CD8-positive, alpha-beta memory T cell (primary cell): ENCODE measurements around the gene SOBP. TPM values are rescaled to one million over a fixed set of nuclear protein-coding genes. Genes with fewer than 3 reads are reported as not detected.

Experiments
- CTCF ChIA-PET: fragments of 350-600 bp; sonication (Branson Sonifier 250); formaldehyde crosslinking; loops from one replicate; lab custom pipeline; 2021; ENCODE audit warnings: antibody characterized with exemption; lab: Charles Lee
- POLR2A ChIA-PET: fragments of 350-600 bp; sonication (Branson Sonifier 250); formaldehyde crosslinking; loops from one replicate; lab custom pipeline; 2021; ENCODE audit warnings: antibody characterized with exemption; lab: Charles Lee
- DNase-seq, 5 donors: peaks; one replicate each; pipeline versions ENCODE4 v3.0.0 to v3.0.0-alpha.2; 2020 to 2022; ENCODE audit warnings: mixed read lengths in 1 of 5
- H3K27ac ChIP-seq: one replicate; pipeline ENCODE4 v1.7.0; 2013; ENCODE audit warnings: low read depth, mild to moderate bottlenecking, low read length, moderate library complexity
- H3K27me3 ChIP-seq: 2 replicates; pipeline ENCODE4 v1.7.0; 2013; ENCODE audit warnings: low read length, mild to moderate bottlenecking; ENCODE audit not compliant: insufficient read depth, poor library complexity, severe bottlenecking
- H3K36me3 ChIP-seq: 2 replicates; pipeline ENCODE4 v1.7.0; 2013; ENCODE audit warnings: mild to moderate bottlenecking, low read length, moderate library complexity; ENCODE audit not compliant: insufficient read depth
- H3K4me1 ChIP-seq: 2 replicates; pipeline ENCODE4 v1.7.0; 2013; ENCODE audit warnings: mild to moderate bottlenecking, low read length, moderate library complexity; ENCODE audit not compliant: insufficient read depth
- H3K4me3 ChIP-seq: 2 replicates; pipeline ENCODE4 v1.7.0; 2013; ENCODE audit warnings: mild to moderate bottlenecking, low read length
- H3K9me3 ChIP-seq: 2 replicates; pipeline ENCODE4 v1.7.0; 2013; ENCODE audit warnings: mild to moderate bottlenecking, low read length
- H3K27ac Mint-ChIP-seq, 8 donors: one replicate each; pipeline ENCODE4 v1.8.0; 2020 to 2021; ENCODE audit warnings: mixed read lengths in 8 of 8, mild to moderate bottlenecking in 6 of 8, inconsistent platforms in 3 of 8, moderate library complexity in 3 of 8
- H3K27me3 Mint-ChIP-seq, 2 donors: one replicate each; pipeline ENCODE4 v1.8.0; 2020 to 2021; ENCODE audit warnings: mixed read lengths in 2 of 2, mild to moderate bottlenecking in 1 of 2, moderate library complexity in 1 of 2
- H3K36me3 Mint-ChIP-seq, 3 donors: one replicate each; pipeline ENCODE4 v1.8.0; 2020 to 2021; ENCODE audit warnings: mixed read lengths in 3 of 3, inconsistent platforms in 1 of 3, mild to moderate bottlenecking in 1 of 3
- H3K4me1 Mint-ChIP-seq, 3 donors: one replicate each; pipeline ENCODE4 v1.8.0; 2020 to 2021; ENCODE audit warnings: mixed read lengths in 3 of 3, inconsistent platforms in 1 of 3, mild to moderate bottlenecking in 1 of 3
- H3K4me3 Mint-ChIP-seq, 7 donors: one replicate each; pipeline ENCODE4 v1.8.0; 2020 to 2021; ENCODE audit warnings: mixed read lengths in 7 of 7, mild to moderate bottlenecking in 6 of 7, moderate library complexity in 4 of 7, inconsistent platforms in 2 of 7
- H3K9me3 Mint-ChIP-seq, 5 donors: one replicate each; pipeline ENCODE4 v1.8.0; 2020 to 2022; ENCODE audit warnings: mixed read lengths in 5 of 5, mild to moderate bottlenecking in 3 of 5, moderate library complexity in 2 of 5, inconsistent platforms in 1 of 5
- polyA plus RNA-seq: library from polyadenylated mRNA; unstranded; fragments of 300-500 nt; fragmentation: Illumina TruSeq; gene quantifications from one replicate; pipeline ENCODE4 v1.2.3, GENCODE V29; 2021
- total RNA-seq, 2 experiments: library from RNA; stranded (reverse); gene quantifications; one replicate each; pipeline ENCODE4 v1.2.3, GENCODE V29; 2021

SOBP gene
- total and polyA plus RNA-seq, 3 experiments from 2014 or later, result 0.30 to 1.0 (median 0.79) TPM

DNA sequence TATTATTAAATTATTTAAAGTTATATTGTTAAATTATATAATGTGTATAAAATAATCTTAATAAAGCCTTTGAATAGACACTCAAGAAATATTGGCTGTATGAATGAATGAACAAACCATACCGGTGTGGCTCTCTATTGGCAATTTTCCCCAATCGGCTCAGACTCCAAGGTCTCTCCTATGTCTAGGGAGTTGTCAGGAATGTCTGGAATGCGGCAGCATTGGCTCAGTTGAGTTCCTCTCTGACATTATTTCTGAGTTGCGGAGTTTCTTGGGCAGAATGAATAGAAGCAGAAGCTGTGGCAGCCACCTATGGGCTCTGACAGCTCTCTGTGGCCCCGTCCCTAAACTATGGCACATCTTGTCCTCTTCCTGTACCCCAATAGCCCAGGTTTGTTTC, 111.0 kb downstream of the SOBP start:
- ChIA-PET CTCF (interaction anchor here (1.0 kb wide), 1 partner anchor 283 kb away, joined by 3 read pairs; no protein-coding TSS in a partner anchor), POLR2A (no interaction called here)
- Histone ChIP-seq H3K36me3 (no peaks in the 10 kb centered on the region), H3K4me3 (no peak overlapping the region), H3K27me3 (no peaks in the 10 kb centered on the region), H3K4me1 (no peaks in the 10 kb centered on the region), H3K9me3 (no peaks in the 10 kb centered on the region), H3K27ac (no peak overlapping the region)
- H3K27me3 Mint-ChIP-seq, result peaks cover 3 to 21% of the 10 kb centered on the region in 2 donors
- no peak for DNase-seq
- H3K4me3 Mint-ChIP-seq, result no peak overlapping the region
- no peak overlapping the region for H3K27ac Mint-ChIP-seq
- no peaks in the 10 kb centered on the region for H3K4me1 Mint-ChIP-seq
- H3K9me3 Mint-ChIP-seq, result no peaks in the 10 kb centered on the region
- H3K36me3 Mint-ChIP-seq, result peaks cover 0 to 2% (median 0%) of the 10 kb centered on the region in 3 donors

DNA sequence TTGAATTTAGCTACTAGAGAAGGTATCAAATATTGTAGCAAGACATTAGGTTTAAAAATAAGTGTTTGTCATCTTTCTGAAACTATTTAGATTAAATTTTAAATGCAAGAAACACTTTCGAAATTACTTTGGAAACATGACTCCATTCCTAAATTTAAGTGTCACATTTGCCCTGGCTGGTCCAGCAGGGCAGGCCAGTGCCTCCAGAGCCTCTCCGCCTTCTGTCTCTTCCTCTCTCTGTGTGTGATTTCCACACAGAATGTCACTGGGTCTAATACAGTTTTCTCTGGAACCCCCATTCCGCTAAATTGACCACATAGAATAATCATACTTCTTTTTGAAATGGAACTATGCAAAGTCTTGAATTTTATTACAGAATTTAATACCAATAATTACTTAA, 111.5 kb downstream of the SOBP start:
- H3K4me1 ChIP-seq, result no peaks in the 10 kb centered on the region
- Mint-ChIP-seq H3K4me3 (no peak overlapping the region), H3K9me3 (no peaks in the 10 kb centered on the region), H3K36me3 (peaks cover 0 to 2% (median 0%) of the 10 kb centered on the region in 3 donors), H3K27me3 (peaks cover 3 to 21% of the 10 kb centered on the region in 2 donors), H3K27ac (no peak overlapping the region), H3K4me1 (no peaks in the 10 kb centered on the region)
- H3K27me3 ChIP-seq, result no peaks in the 10 kb centered on the region
- H3K9me3 ChIP-seq, result no peaks in the 10 kb centered on the region
- CTCF ChIA-PET, result no interaction called here
- no peak for DNase-seq
- H3K36me3 ChIP-seq, result no peaks in the 10 kb centered on the region
- H3K4me3 ChIP-seq, result no peak overlapping the region
- H3K27ac ChIP-seq, result no peak overlapping the region
- POLR2A ChIA-PET, result no interaction called here

DNA sequence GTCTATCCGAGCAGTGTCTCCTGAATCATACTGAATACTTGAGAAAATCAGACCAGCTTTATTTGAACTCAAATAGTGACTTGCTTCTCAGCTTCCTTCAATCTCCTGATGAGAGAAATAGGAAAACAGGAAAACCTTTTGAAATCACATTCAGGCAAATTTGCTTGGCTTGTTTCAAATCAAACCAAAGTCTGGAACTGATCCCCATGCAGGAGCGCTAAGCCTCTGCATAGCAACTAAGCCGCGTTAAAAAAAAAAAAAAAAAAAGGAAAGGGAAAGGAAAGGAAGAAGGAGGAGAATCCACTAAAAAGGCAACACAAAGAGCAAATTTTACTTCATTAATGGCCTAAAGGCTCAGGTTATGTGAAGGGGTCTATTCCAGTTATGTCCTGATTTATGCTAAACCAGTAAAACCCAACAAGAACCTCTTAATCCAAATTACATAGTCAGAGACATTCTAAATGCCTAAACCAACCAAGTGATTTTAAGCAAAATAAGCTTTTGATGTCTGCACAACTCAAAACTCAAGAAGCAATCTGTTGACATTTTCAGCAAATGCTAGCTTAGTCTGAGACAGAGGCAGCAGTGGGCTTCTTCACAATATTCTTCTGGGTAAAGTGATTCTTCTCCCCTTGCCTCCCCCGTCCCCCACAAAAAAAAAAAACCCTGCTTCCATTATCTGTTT, 112.5 kb downstream of the SOBP start:
- no peak overlapping the region for H3K4me3 Mint-ChIP-seq
- H3K27me3 ChIP-seq, result no peaks in the 10 kb centered on the region
- H3K4me1 Mint-ChIP-seq, result no peaks in the 10 kb centered on the region
- H3K27ac Mint-ChIP-seq, result no peak overlapping the region
- H3K36me3 ChIP-seq, result no peaks in the 10 kb centered on the region
- DNase-seq, result no peak
- H3K27me3 Mint-ChIP-seq, result peaks cover 3 to 23% of the 10 kb centered on the region in 2 donors
- ChIA-PET CTCF (no interaction called here), POLR2A (no interaction called here)
- H3K9me3 Mint-ChIP-seq, result no peaks in the 10 kb centered on the region
- H3K36me3 Mint-ChIP-seq, result peaks cover 0 to 2% (median 0%) of the 10 kb centered on the region in 3 donors
- H3K4me1 ChIP-seq, result no peaks in the 10 kb centered on the region
- H3K9me3 ChIP-seq, result no peaks in the 10 kb centered on the region
- H3K27ac ChIP-seq, result no peak overlapping the region
- H3K4me3 ChIP-seq, result no peak overlapping the region

DNA sequence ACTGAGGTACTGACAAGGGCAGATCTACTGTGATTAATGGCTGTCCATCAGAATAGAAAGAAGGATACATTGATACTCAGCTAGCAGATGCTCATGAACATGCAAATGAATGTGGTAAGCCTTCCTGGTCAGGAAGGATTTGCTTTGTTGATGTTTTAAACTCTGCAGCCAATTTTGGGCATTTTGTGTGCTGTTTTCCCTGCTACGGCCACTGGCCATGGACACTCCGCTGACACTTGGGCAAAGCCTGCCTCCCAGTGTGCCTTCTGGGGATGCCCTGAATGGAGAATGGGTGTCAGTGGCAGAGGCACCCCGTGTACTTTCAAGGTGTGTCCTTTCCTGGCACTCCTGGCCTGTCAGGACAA, 113.1 kb downstream of the SOBP start:
- no peak for DNase-seq
- POLR2A ChIA-PET, result no interaction called here
- no peaks in the 10 kb centered on the region for H3K9me3 ChIP-seq
- Mint-ChIP-seq H3K27me3 (peaks cover 3 to 23% of the 10 kb centered on the region in 2 donors), H3K9me3 (no peaks in the 10 kb centered on the region), H3K4me1 (no peaks in the 10 kb centered on the region), H3K4me3 (no peak overlapping the region), H3K27ac (no peak overlapping the region), H3K36me3 (peaks cover 0 to 2% (median 0%) of the 10 kb centered on the region in 3 donors)
- H3K36me3 ChIP-seq, result no peaks in the 10 kb centered on the region
- no peak overlapping the region for H3K27ac ChIP-seq
- H3K4me3 ChIP-seq, result no peak overlapping the region
- no peaks in the 10 kb centered on the region for H3K4me1 ChIP-seq
- CTCF ChIA-PET, result no interaction called here
- H3K27me3 ChIP-seq, result no peaks in the 10 kb centered on the region

DNA sequence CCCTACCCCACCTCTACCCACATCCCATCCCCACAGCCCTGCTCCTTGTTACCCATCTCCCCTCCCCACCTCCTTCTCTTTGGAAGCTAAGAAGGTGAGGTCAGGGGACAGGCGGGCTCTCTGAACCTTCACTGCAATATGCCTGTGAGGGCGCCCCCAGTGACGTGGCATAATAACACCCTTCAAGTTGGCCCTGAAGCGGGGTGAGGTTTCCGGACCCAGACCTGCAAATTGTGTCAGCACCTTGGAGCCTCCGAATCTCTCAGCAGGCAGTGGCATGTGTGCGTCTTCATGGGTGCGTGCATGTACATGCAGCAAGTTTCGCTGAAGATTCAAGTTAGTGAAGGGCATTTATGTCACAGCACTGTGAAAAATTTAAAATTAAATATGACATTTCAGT, 114.6 kb downstream of the SOBP start:
- Mint-ChIP-seq H3K27me3 (peaks cover 0 to 12% of the 10 kb centered on the region in 2 donors), H3K36me3 (peaks cover 0 to 4% (median 1%) of the 10 kb centered on the region in 3 donors), H3K4me3 (no peak overlapping the region), H3K27ac (no peak overlapping the region), H3K9me3 (no peaks in the 10 kb centered on the region), H3K4me1 (no peaks in the 10 kb centered on the region)
- H3K4me3 ChIP-seq, result no peak overlapping the region
- no peaks in the 10 kb centered on the region for H3K9me3 ChIP-seq
- no peak overlapping the region for H3K27ac ChIP-seq
- no peak for DNase-seq
- no peaks in the 10 kb centered on the region for H3K27me3 ChIP-seq
- POLR2A ChIA-PET, result no interaction called here
- CTCF ChIA-PET, result no interaction called here
- H3K36me3 ChIP-seq, result no peaks in the 10 kb centered on the region
- no peaks in the 10 kb centered on the region for H3K4me1 ChIP-seq

DNA sequence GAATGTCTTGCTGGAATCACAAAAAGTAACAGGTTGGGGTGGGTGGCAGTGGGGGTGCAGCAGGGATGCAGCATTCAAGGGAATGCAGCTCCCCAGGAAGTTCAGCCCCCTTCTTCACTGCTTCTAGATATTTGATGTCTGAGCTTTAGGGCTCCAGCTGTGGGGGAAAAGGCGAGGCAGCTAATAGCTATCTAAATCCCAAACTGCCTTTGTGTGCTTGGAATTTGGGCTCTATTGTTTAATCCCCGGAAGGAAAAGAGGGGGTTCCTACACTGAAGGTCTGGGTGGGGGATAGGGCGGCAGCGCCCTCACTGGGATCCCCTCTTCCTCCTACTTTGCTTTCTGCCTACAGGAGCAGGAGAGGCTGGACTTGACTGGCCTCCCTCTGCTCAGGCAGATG, 116.5 kb downstream of the SOBP start:
- Mint-ChIP-seq H3K27ac (no peak overlapping the region), H3K36me3 (peaks cover 0 to 4% (median 1%) of the 10 kb centered on the region in 3 donors), H3K9me3 (no peaks in the 10 kb centered on the region), H3K4me1 (no peaks in the 10 kb centered on the region), H3K27me3 (peaks cover 0 to 7% of the 10 kb centered on the region in 2 donors), H3K4me3 (no peak overlapping the region)
- Histone ChIP-seq H3K27me3 (no peaks in the 10 kb centered on the region), H3K9me3 (no peaks in the 10 kb centered on the region), H3K4me1 (no peaks in the 10 kb centered on the region), H3K4me3 (no peak overlapping the region), H3K36me3 (no peaks in the 10 kb centered on the region), H3K27ac (no peak overlapping the region)
- no peak for DNase-seq
- ChIA-PET POLR2A (interaction anchor here (0.5 kb wide), 1 partner anchor 13 kb away, joined by 3 read pairs; no protein-coding TSS in a partner anchor), CTCF (interaction anchor here (0.6 kb wide), 1 partner anchor 18 kb away, joined by 3 read pairs; no protein-coding TSS in a partner anchor)

DNA sequence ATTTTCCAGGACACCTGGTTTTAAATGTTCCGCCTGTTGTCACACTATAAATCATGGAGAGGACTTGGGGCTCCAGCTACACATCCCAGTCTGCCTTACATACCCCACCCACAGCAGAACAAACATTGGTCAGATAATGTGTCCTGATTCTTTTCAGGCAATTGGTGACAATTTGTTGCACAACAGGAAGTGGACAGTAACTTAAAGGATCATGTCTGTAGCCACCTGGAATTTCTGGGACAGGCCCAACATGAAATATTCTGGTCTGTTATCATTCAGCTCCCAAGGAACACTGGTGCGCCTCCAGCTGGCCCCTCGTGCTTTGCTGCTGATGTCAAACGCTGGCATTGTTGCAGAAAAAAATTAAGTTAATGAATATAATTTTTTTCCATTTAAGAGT, 117.2 kb downstream of the SOBP start:
- Histone ChIP-seq H3K4me1 (no peaks in the 10 kb centered on the region), H3K9me3 (no peaks in the 10 kb centered on the region), H3K27me3 (no peaks in the 10 kb centered on the region), H3K4me3 (no peak overlapping the region), H3K36me3 (no peaks in the 10 kb centered on the region), H3K27ac (no peak overlapping the region)
- H3K9me3 Mint-ChIP-seq, result no peaks in the 10 kb centered on the region
- no peak overlapping the region for H3K27ac Mint-ChIP-seq
- ChIA-PET POLR2A (no interaction called here), CTCF (no interaction called here)
- H3K4me3 Mint-ChIP-seq, result no peak overlapping the region
- peaks cover 0 to 4% (median 1%) of the 10 kb centered on the region in 3 donors for H3K36me3 Mint-ChIP-seq
- H3K4me1 Mint-ChIP-seq, result no peaks in the 10 kb centered on the region
- peaks cover 0 to 7% of the 10 kb centered on the region in 2 donors for H3K27me3 Mint-ChIP-seq
- DNase-seq, result no peak

DNA sequence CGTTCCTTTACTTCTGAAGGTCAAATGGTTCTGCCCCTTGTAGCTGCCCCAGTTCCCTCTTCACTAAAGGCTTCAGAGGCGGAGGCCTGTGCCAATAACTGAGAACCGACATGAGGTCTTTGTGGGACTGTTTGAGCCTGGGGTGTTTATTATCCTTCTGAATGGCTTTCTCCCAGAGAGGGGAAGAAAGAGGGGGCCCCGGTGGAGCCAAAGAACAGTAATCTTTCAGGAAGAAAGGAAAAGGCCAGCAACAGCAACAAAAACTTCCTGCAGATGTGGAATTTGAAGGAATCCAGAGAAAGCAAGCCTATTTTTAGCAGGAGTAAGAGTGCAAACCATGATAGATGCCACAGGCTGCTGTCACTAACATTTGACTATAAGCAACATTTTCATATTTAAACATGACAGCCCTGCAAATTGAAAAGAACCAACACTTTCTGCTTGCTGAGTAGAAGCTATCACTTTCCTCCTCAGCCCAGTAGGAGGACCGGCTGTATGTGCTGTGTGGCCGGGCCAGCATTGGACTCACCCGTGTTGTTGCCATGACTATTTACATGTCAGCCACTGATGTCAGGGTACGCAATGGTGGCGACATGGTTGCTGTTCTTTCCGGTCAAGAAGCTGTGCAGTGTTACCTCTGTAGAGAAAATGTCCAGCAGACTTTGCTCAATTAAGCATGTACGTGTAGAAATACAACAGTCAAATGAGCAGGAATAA, 121.3 kb downstream of the SOBP start:
- Mint-ChIP-seq H3K9me3 (no peaks in the 10 kb centered on the region), H3K36me3 (peaks cover 0 to 12% (median 1%) of the 10 kb centered on the region in 3 donors), H3K27ac (no peak overlapping the region), H3K4me3 (no peak overlapping the region), H3K27me3 (peaks cover 0 to 3% of the 10 kb centered on the region in 2 donors), H3K4me1 (no peaks in the 10 kb centered on the region)
- no peak for DNase-seq
- H3K4me1 ChIP-seq, result no peaks in the 10 kb centered on the region
- POLR2A ChIA-PET, result interaction anchor here (0.7 kb wide), 1 partner anchor 357 kb away, joined by 3 read pairs; no protein-coding TSS in a partner anchor
- H3K9me3 ChIP-seq, result no peaks in the 10 kb centered on the region
- no peak overlapping the region for H3K4me3 ChIP-seq
- no peaks in the 10 kb centered on the region for H3K36me3 ChIP-seq
- H3K27ac ChIP-seq, result no peak overlapping the region
- no peaks in the 10 kb centered on the region for H3K27me3 ChIP-seq
- CTCF ChIA-PET, result no interaction called here
